HCT116 (cell line): ENCODE data around the gene KY. TPM values are rescaled to one million over a fixed set of nuclear protein-coding genes. Genes with fewer than 3 reads are reported as not detected.
"Not testable (repeated sequence)": the region's sequence is repeated elsewhere in the genome, so short reads cannot be mapped to it uniquely, and the experiment has no call there.

ENCODE experiments used
- ATAC-seq: fragments of 200-7000 bp; cut with Tn5 transposase; 2 replicates; pipeline ENCODE4 v1.9.1; 2020; ENCODE audit warnings: mild to moderate bottlenecking, moderate library complexity
- BruUV-seq: library from RNA; stranded (reverse); fragments of 400-500 nt; replicated peaks from 2 replicates; lab custom pipeline; 2021; lab: Mats Ljungman, UMichigan
- CTCF ChIA-PET: fragments of 300-600 bp; sonication (Branson Sonifier 250); formaldehyde crosslinking; loops from one replicate; lab custom pipeline; 2021; ENCODE audit warnings: antibody characterized with exemption; lab: Charles Lee
- POLR2A ChIA-PET: fragments of 300-600, 350-600 bp; sonication (Branson Sonifier 250); formaldehyde crosslinking; loops from one replicate; lab custom pipeline; 2021; ENCODE audit warnings: antibody characterized with exemption; lab: Charles Lee
- RAD21 ChIA-PET, 2 experiments: fragments of 300-600 bp; sonication (Branson Sonifier 250); formaldehyde crosslinking; loops; one replicate each; lab custom pipeline; 2023; ENCODE audit warnings: low total read pairs in 2 of 2; ENCODE audit not compliant: uncharacterized antibody in 2 of 2, unreplicated experiment in 2 of 2, low non-redundant PET in 1 of 2; lab: Charles Lee
- DNase-seq: peaks from one replicate; pipeline ENCODE4 v3.0.0-alpha.2; 2010; ENCODE audit warnings: low read depth, low spot score
- H2AFZ ChIP-seq: fragments of 200-600 bp; shearing (Covaris generic), sonication (generic); 2 replicates; pipeline ENCODE4 v1.6.1; 2017; ENCODE audit warnings: low read depth, mixed run types, mixed read lengths, antibody characterized with exemption, low read length; ENCODE audit not compliant: poor library complexity, severe bottlenecking
- H3K27ac ChIP-seq: 2 replicates; pipeline ENCODE4 v1.5.1; 2012; ENCODE audit warnings: low read depth, low read length
- H3K27me3 ChIP-seq: fragments of 200-600 bp; sonication (generic); 2 replicates; pipeline ENCODE4 v1.6.1; 2016; ENCODE audit warnings: mixed run types, low read length, mixed read lengths; ENCODE audit not compliant: insufficient read depth
- H3K36me3 ChIP-seq, 2 experiments: fragments of 200-500 bp in 1 of 2; fragments of 200-600 bp in 1 of 2; sonication (Bioruptor generic) in 1 of 2; sonication (generic) in 1 of 2; 2 replicates each; pipeline versions ENCODE4 v1.5.1 to v1.6.1; 2014 to 2016; ENCODE audit warnings: low read length in 2 of 2, inconsistent platforms in 1 of 2, mixed read lengths in 1 of 2, mixed run types in 1 of 2; ENCODE audit not compliant: insufficient read depth in 2 of 2, control insufficient read depth in 1 of 2
- H3K4me1 ChIP-seq, 2 experiments: fragments of 200-600 bp in 1 of 2; sonication (generic) in 1 of 2; 2 replicates each; pipeline versions ENCODE4 v1.5.1 to v1.6.1; 2012 to 2017; ENCODE audit warnings: low read length in 2 of 2, inconsistent platforms in 1 of 2, mild to moderate bottlenecking in 1 of 2, mixed read lengths in 1 of 2, mixed run types in 1 of 2, moderate library complexity in 1 of 2; ENCODE audit not compliant: insufficient read depth in 2 of 2, control insufficient read depth in 1 of 2
- H3K4me2 ChIP-seq: fragments of 200-600 bp; sonication (generic); 2 replicates; pipeline ENCODE4 v1.6.1; 2017; ENCODE audit warnings: mixed run types, low read length, mixed read lengths
- H3K4me3 ChIP-seq, 2 experiments: fragments of 200-600 bp in 1 of 2; sonication (generic) in 1 of 2; replicated peaks in 1 of 2; 2 replicates each; pipeline ENCODE4 v1.5.1; 2011 to 2016; ENCODE audit warnings: low read length in 2 of 2, control low read depth in 1 of 2, low read depth in 1 of 2, mild to moderate bottlenecking in 1 of 2, mixed read lengths in 1 of 2, mixed run types in 1 of 2
- H3K79me2 ChIP-seq: fragments of 200-600 bp; sonication (generic); 2 replicates; pipeline ENCODE4 v1.6.1; 2017; ENCODE audit warnings: mild to moderate bottlenecking, mixed run types, low read length, moderate library complexity, mixed read lengths; ENCODE audit not compliant: insufficient read depth
- H3K9ac ChIP-seq: fragments of 200-600 bp; sonication (generic); 2 replicates; pipeline ENCODE4 v1.6.1; 2016; ENCODE audit warnings: low read length, mixed read lengths
- H3K9me2 ChIP-seq: fragments of 200-600 bp; sonication (generic), shearing (Covaris generic); 2 replicates; pipeline ENCODE4 v1.6.1; 2017; ENCODE audit warnings: mixed run types, mild to moderate bottlenecking, moderate library complexity; ENCODE audit not compliant: insufficient read depth
- H3K9me3 ChIP-seq, 2 experiments: fragments of 200-500 bp in 1 of 2; fragments of 200-600 bp in 1 of 2; sonication (Bioruptor generic) in 1 of 2; sonication (generic) in 1 of 2; 2 replicates each; pipeline ENCODE4 v1.6.1; 2014 to 2017; ENCODE audit warnings: low read length in 2 of 2, mixed read lengths in 2 of 2, inconsistent platforms in 1 of 2, low read depth in 1 of 2, mild to moderate bottlenecking in 1 of 2, mixed run types in 1 of 2, moderate library complexity in 1 of 2; ENCODE audit not compliant: control insufficient read depth in 1 of 2, insufficient read depth in 1 of 2
- H4K20me1 ChIP-seq: fragments of 200-600 bp; sonication (generic), shearing (Covaris generic); 2 replicates; pipeline ENCODE4 v1.6.1; 2017; ENCODE audit warnings: mixed run types, mild to moderate bottlenecking, moderate library complexity; ENCODE audit not compliant: insufficient read depth
- CBX3 ChIP-seq: IDR thresholded peaks from 2 replicates; pipeline ENCODE4 v1.6.1; 2012; ENCODE audit warnings: low read depth
- EGR1 ChIP-seq: IDR thresholded peaks from 2 replicates; pipeline ENCODE4 v1.6.1; 2012; ENCODE audit warnings: low read depth
- ELF1 ChIP-seq: IDR thresholded peaks from 2 replicates; pipeline ENCODE4 v1.6.1; 2012; ENCODE audit warnings: low read depth, borderline replicate concordance
- FOSL1 ChIP-seq: IDR thresholded peaks from 2 replicates; pipeline ENCODE4 v1.6.1; 2012; ENCODE audit warnings: low read depth
- JUND ChIP-seq: IDR thresholded peaks from 2 replicates; pipeline ENCODE4 v1.6.1; 2012
- POLR2A ChIP-seq: IDR thresholded peaks from 2 replicates; pipeline ENCODE4 v1.7.0; 2011; ENCODE audit warnings: borderline replicate concordance; ENCODE audit not compliant: insufficient read depth, insufficient read length; ENCODE audit errors: extremely low read depth
- POLR2AphosphoS5 ChIP-seq: IDR thresholded peaks from 2 replicates; pipeline ENCODE4 v1.6.1; 2011; ENCODE audit warnings: mild to moderate bottlenecking, low read depth, low read length, moderate library complexity
- SIN3A ChIP-seq: IDR thresholded peaks from 2 replicates; pipeline ENCODE4 v1.6.1; 2012; ENCODE audit warnings: low read depth
- SP1 ChIP-seq: IDR thresholded peaks from 2 replicates; pipeline ENCODE4 v1.6.1; 2012; ENCODE audit warnings: low read depth
- ZBTB33 ChIP-seq: IDR thresholded peaks from 2 replicates; pipeline ENCODE4 v1.6.1; 2011; ENCODE audit warnings: mild to moderate bottlenecking, low read length, moderate library complexity; ENCODE audit not compliant: insufficient replicate concordance; ENCODE audit errors: extremely low read depth
- ZFX ChIP-seq: fragments of 450-650 bp; IDR thresholded peaks from 2 replicates; pipeline ENCODE4 v1.6.1; 2017
- intact Hi-C: fragments of 100-400 bp; cut with micrococcal nuclease; formaldehyde crosslinking; loops from 2 replicates; pipeline ENCODE4 v1.10.0; 2022
- total RNA-seq: library from RNA; stranded (reverse); gene quantifications from one replicate; pipeline ENCODE4 v1.2.1, GENCODE V29; 2021; ENCODE audit not compliant: unreplicated experiment
- TF ChIP-seq, protein P1 (sequence below): IDR thresholded peaks from 2 replicates; pipeline ENCODE4 v1.6.1; 2012; ENCODE audit warnings: low read depth
- TF ChIP-seq, protein P2 (sequence below), 3 experiments: fragments of 200-600 bp in 1 of 3; sonication (generic) in 1 of 3; IDR thresholded peaks in 2 of 3; conservative IDR thresholded peaks in 1 of 3; 2 replicates each; pipeline ENCODE4 v1.5.1; 2012 to 2017; ENCODE audit warnings: low read depth in 2 of 3, low read length in 2 of 3, antibody characterized with exemption in 1 of 3, borderline replicate concordance in 1 of 3, control low read depth in 1 of 3, mild to moderate bottlenecking in 1 of 3, mixed read lengths in 1 of 3, mixed run types in 1 of 3, moderate library complexity in 1 of 3; ENCODE audit not compliant: insufficient read depth in 1 of 3
- TF ChIP-seq, protein P3 (sequence below): IDR thresholded peaks from 2 replicates; pipeline ENCODE4 v1.6.1; 2012

Gene KY
- total RNA-seq, 1 experiment from 2014 or later: not detected

- no peak overlapping the region for H3K4me3 ChIP-seq
- H3K9ac ChIP-seq: no peak overlapping the region
- no peaks in the 10 kb centered on the region for H3K9me3 ChIP-seq
- H3K79me2 ChIP-seq: no peaks in the 10 kb centered on the region
- POLR2A ChIA-PET: no interaction called here
- H3K27ac ChIP-seq: no peak overlapping the region
- no peaks in the 10 kb centered on the region for H3K36me3 ChIP-seq
- H3K4me2 ChIP-seq: no peak overlapping the region
- DNase-seq (no peak), ATAC-seq (no peak)
- RAD21 ChIA-PET: no interaction called here
- no peaks in the 10 kb centered on the region for H4K20me1 ChIP-seq
- TF ChIP-seq, protein P1, sequence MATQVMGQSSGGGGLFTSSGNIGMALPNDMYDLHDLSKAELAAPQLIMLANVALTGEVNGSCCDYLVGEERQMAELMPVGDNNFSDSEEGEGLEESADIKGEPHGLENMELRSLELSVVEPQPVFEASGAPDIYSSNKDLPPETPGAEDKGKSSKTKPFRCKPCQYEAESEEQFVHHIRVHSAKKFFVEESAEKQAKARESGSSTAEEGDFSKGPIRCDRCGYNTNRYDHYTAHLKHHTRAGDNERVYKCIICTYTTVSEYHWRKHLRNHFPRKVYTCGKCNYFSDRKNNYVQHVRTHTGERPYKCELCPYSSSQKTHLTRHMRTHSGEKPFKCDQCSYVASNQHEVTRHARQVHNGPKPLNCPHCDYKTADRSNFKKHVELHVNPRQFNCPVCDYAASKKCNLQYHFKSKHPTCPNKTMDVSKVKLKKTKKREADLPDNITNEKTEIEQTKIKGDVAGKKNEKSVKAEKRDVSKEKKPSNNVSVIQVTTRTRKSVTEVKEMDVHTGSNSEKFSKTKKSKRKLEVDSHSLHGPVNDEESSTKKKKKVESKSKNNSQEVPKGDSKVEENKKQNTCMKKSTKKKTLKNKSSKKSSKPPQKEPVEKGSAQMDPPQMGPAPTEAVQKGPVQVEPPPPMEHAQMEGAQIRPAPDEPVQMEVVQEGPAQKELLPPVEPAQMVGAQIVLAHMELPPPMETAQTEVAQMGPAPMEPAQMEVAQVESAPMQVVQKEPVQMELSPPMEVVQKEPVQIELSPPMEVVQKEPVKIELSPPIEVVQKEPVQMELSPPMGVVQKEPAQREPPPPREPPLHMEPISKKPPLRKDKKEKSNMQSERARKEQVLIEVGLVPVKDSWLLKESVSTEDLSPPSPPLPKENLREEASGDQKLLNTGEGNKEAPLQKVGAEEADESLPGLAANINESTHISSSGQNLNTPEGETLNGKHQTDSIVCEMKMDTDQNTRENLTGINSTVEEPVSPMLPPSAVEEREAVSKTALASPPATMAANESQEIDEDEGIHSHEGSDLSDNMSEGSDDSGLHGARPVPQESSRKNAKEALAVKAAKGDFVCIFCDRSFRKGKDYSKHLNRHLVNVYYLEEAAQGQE: no peak
- no peak for TF ChIP-seq POLR2AphosphoS5
- TF ChIP-seq SIN3A: no peak
- no peak for TF ChIP-seq ZBTB33
- TF ChIP-seq, protein P2, sequence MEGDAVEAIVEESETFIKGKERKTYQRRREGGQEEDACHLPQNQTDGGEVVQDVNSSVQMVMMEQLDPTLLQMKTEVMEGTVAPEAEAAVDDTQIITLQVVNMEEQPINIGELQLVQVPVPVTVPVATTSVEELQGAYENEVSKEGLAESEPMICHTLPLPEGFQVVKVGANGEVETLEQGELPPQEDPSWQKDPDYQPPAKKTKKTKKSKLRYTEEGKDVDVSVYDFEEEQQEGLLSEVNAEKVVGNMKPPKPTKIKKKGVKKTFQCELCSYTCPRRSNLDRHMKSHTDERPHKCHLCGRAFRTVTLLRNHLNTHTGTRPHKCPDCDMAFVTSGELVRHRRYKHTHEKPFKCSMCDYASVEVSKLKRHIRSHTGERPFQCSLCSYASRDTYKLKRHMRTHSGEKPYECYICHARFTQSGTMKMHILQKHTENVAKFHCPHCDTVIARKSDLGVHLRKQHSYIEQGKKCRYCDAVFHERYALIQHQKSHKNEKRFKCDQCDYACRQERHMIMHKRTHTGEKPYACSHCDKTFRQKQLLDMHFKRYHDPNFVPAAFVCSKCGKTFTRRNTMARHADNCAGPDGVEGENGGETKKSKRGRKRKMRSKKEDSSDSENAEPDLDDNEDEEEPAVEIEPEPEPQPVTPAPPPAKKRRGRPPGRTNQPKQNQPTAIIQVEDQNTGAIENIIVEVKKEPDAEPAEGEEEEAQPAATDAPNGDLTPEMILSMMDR (IDR thresholded peaks at IDR 0.05 in 2 of 3, conservative IDR thresholded peaks at IDR 0.05 in 1 of 3; ENCODE audit: borderline replicate concordance in 1 of 3, insufficient read depth in 1 of 3, low read depth in 2 of 3, low read length in 2 of 3): no peak
- TF ChIP-seq JUND: no peak
- no peak for TF ChIP-seq ELF1
- no peak for TF ChIP-seq FOSL1
- TF ChIP-seq, protein P3, sequence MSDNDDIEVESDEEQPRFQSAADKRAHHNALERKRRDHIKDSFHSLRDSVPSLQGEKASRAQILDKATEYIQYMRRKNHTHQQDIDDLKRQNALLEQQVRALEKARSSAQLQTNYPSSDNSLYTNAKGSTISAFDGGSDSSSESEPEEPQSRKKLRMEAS: no peak
- no peak for TF ChIP-seq CBX3
- TF ChIP-seq EGR1: no peak
- TF ChIP-seq POLR2A: no peak
- TF ChIP-seq ZFX: no peak
- TF ChIP-seq SP1: no peak
- H3K9me2 ChIP-seq: no peaks in the 10 kb centered on the region
- H3K4me1 ChIP-seq: no peaks in the 10 kb centered on the region
- intact Hi-C loops: no loop called here
- no peak overlapping the region for H2AFZ ChIP-seq
- no peaks in the 10 kb centered on the region for H3K27me3 ChIP-seq
- CTCF ChIA-PET: no interaction called here
- no TSS peak for BruUV-seq
Measured at GRCh38 chr3:134576426-134576825, 74.4 kb downstream of the KY start.

DNA sequence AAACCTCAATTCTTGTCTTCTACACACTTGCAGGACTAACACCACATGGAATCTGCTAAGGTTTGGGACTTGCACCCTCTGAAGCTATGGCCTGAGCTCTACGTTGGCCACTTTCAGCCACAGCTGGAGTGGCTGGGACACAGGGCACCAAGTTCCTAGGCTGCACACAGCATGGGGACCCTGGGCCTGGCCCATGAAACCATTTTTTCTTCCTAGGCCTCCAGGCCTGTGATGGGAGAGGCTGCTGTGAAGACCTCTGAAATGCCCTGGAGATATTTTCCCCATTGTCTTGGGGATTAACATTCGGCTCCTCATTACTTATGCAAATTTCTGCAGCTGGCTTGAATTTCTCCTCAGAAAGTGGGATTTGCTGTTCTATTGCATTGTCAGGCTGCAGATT is 80.9 kb downstream of the KY start:
- DNase-seq, RAD21 ChIA-PET, BruUV-seq, H3K27ac ChIP-seq, H3K36me3 ChIP-seq, H3K4me1 ChIP-seq, POLR2A ChIA-PET, intact Hi-C loops, H3K4me2 ChIP-seq, H3K27me3 ChIP-seq, H2AFZ ChIP-seq, H4K20me1 ChIP-seq, H3K4me3 ChIP-seq, H3K9me2 ChIP-seq, CTCF ChIA-PET, H3K79me2 ChIP-seq, ATAC-seq, H3K9me3 ChIP-seq, H3K9ac ChIP-seq: not testable (repeated sequence)
